NB4 (cell line): ENCODE results near the gene ARMC3.
"Not testable (repeated sequence)": the region's sequence is repeated elsewhere in the genome, so short reads cannot be mapped to it uniquely, and the experiment has no call there.

Source experiments
- DNase-seq: peaks from one replicate; pipeline ENCODE4 v3.0.0; 2010; ENCODE audit warnings: low read depth
- H3K4me3 ChIP-seq: one replicate; pipeline ENCODE4 v1.5.1; 2011; ENCODE audit warnings: mild to moderate bottlenecking, low read depth, low read length, moderate library complexity
- CTCF ChIP-seq: IDR thresholded peaks from one replicate; pipeline ENCODE4 v1.5.1; 2012; ENCODE audit warnings: low read depth, low read length
- MAX ChIP-seq: IDR thresholded peaks from 2 replicates; pipeline ENCODE4 v1.6.1; 2011; ENCODE audit warnings: low read depth, low read length
- MYC ChIP-seq: IDR thresholded peaks from 2 replicates; pipeline ENCODE4 v1.6.1; 2011; ENCODE audit warnings: low read depth, low read length
- POLR2A ChIP-seq: IDR thresholded peaks from 2 replicates; pipeline ENCODE4 v1.6.1; 2011; ENCODE audit warnings: mild to moderate bottlenecking; ENCODE audit not compliant: insufficient read length; ENCODE audit errors: extremely low read depth

Gene ARMC3

GRCh38 chr10:22897371-22897770 lies 30.5 kb upstream of the ARMC3 start:
- TF ChIP-seq MAX (no peak), CTCF (no peak), MYC (no peak), POLR2A (no peak)
- no peak for DNase-seq

GRCh38 chr10:22899307-22899706 lies 28.5 kb upstream of the ARMC3 start:
- H3K4me3 ChIP-seq, result no peak overlapping the region
- TF ChIP-seq POLR2A (no peak), MAX (no peak), CTCF (no peak), MYC (no peak)
- DNase-seq, result no peak

More at GRCh38 chr10:22897371-22897770, 30.5 kb upstream of the ARMC3 start:
- H3K4me3 ChIP-seq, result no peak overlapping the region

GRCh38 chr10:22899775-22900174 lies 28.1 kb upstream of the ARMC3 start:
- TF ChIP-seq MYC (no peak), CTCF (no peak), MAX (no peak), POLR2A (no peak)
- DNase-seq, result no peak
- no peak overlapping the region for H3K4me3 ChIP-seq

- no peak overlapping the region for H3K4me3 ChIP-seq
- DNase-seq, result no peak
- TF ChIP-seq MAX (no peak), MYC (no peak), POLR2A (no peak), CTCF (no peak)
Observed at GRCh38 chr10:22900841-22901601, 26.8 kb upstream of the ARMC3 start.

- H3K4me3 ChIP-seq, DNase-seq: not testable (repeated sequence)
Observed at GRCh38 chr10:22902147-22902546, 25.7 kb upstream of the ARMC3 start.

- no peak for DNase-seq
- TF ChIP-seq MAX (no peak), POLR2A (no peak), MYC (no peak), CTCF (no peak)
- no peak overlapping the region for H3K4me3 ChIP-seq
Observed at GRCh38 chr10:22903694-22904093, 24.2 kb upstream of the ARMC3 start.
